B cell (primary cell): Measurements from ENCODE around the gene RGP1. TPM values are rescaled to one million over a fixed set of nuclear protein-coding genes. Genes with fewer than 3 reads are reported as not detected.

Experiments
- ATAC-seq: fragments of 200-7000 bp; cut with Tn5 transposase; one replicate; pipeline ENCODE4 v1.10.0; 2021; ENCODE audit warnings: low read depth, mild to moderate bottlenecking, moderate number of reproducible peaks, moderate library complexity
- CTCF ChIA-PET: fragments of 350-600 bp; sonication (Branson Sonifier 250); formaldehyde crosslinking; loops from one replicate; lab custom pipeline; 2021; ENCODE audit warnings: antibody characterized with exemption, inconsistent platforms; lab: Charles Lee
- POLR2A ChIA-PET: fragments of 350-600 bp; sonication (Branson Sonifier 250); formaldehyde crosslinking; loops from one replicate; lab custom pipeline; 2021; ENCODE audit warnings: antibody characterized with exemption; lab: Charles Lee
- DNase-seq: peaks from one replicate; pipeline ENCODE4 v3.0.0; 2013
- H2AFZ ChIP-seq: 2 replicates; pipeline ENCODE4 v1.6.1; 2012; ENCODE audit warnings: mild to moderate bottlenecking, low read depth, low read length; ENCODE audit not compliant: insufficient read depth, poor library complexity, severe bottlenecking
- H3K27ac ChIP-seq, 2 donors: 1 replicate in 1 of 2; 2 replicates in 1 of 2; pipeline ENCODE4 v1.5.1; 2012 to 2013; ENCODE audit warnings: low read length in 2 of 2, mild to moderate bottlenecking in 2 of 2, moderate library complexity in 1 of 2
- H3K27me3 ChIP-seq, 4 experiments: fragments of 200-600 bp in 1 of 4; sonication (generic) in 1 of 4; replicated peaks in 1 of 4; 1 replicate in 2 of 4; 2 replicates in 2 of 4; pipeline versions ENCODE4 v1.6.1 to v1.7.0; 2013 to 2016; ENCODE audit warnings: low read length in 3 of 4, mild to moderate bottlenecking in 2 of 4, mixed read lengths in 1 of 4, moderate library complexity in 1 of 4; ENCODE audit not compliant: insufficient read depth in 4 of 4, control insufficient read depth in 3 of 4; ENCODE audit errors: control extremely low read depth in 1 of 4
- H3K36me3 ChIP-seq, 2 experiments: replicated peaks in 1 of 2; 1 replicate in 1 of 2; 2 replicates in 1 of 2; pipeline versions ENCODE4 v1.6.1 to v1.7.1; 2013; ENCODE audit warnings: low read length in 1 of 2; ENCODE audit not compliant: insufficient read depth in 2 of 2, control insufficient read depth in 1 of 2; ENCODE audit errors: control extremely low read depth in 1 of 2, extremely low read depth in 1 of 2
- H3K4me1 ChIP-seq, 2 donors: fragments of 200-600 bp in 1 of 2; sonication (generic) in 1 of 2; 1 replicate in 1 of 2; 2 replicates in 1 of 2; pipeline versions ENCODE4 v1.5.1 to v1.6.1; 2013 to 2017; ENCODE audit warnings: low read length in 2 of 2; ENCODE audit not compliant: control insufficient read depth in 2 of 2, insufficient read depth in 2 of 2
- H3K4me2 ChIP-seq: replicated peaks from 2 replicates; pipeline ENCODE3; 2012; ENCODE audit warnings: mild to moderate bottlenecking, low read depth, low read length; ENCODE audit not compliant: poor library complexity, severe bottlenecking
- H3K4me3 ChIP-seq, 5 experiments: fragments of 200-600 bp in 1 of 5; sonication (generic) in 1 of 5; 1 replicate in 3 of 5; 2 replicates in 2 of 5; pipeline versions ENCODE4 v1.5.1 to v1.7.0; 2011 to 2016; ENCODE audit warnings: low read length in 4 of 5, mild to moderate bottlenecking in 4 of 5, low read depth in 2 of 5, control low read depth in 1 of 5, moderate library complexity in 1 of 5; ENCODE audit not compliant: insufficient read depth in 1 of 5; ENCODE audit errors: control extremely low read depth in 1 of 5, extremely low read depth in 1 of 5
- H3K79me2 ChIP-seq: fragments of 200-600 bp; sonication (generic); one replicate; pipeline ENCODE4 v1.6.0; 2016; ENCODE audit warnings: low read length; ENCODE audit not compliant: control insufficient read depth, insufficient read depth
- H3K9ac ChIP-seq: fragments of 200-600 bp; sonication (generic); 2 replicates; pipeline ENCODE4 v1.6.1; 2017; ENCODE audit warnings: mild to moderate bottlenecking, low read length, moderate library complexity
- H3K9me3 ChIP-seq, 3 donors: one replicate each; pipeline versions ENCODE4 v1.6.1 to v1.7.1; 2013; ENCODE audit warnings: low read length in 2 of 3; ENCODE audit not compliant: control insufficient read depth in 2 of 3, insufficient read depth in 1 of 3; ENCODE audit errors: control extremely low read depth in 1 of 3
- H4K20me1 ChIP-seq: 2 replicates; pipeline ENCODE4 v1.6.0; 2012; ENCODE audit warnings: mild to moderate bottlenecking, low read length; ENCODE audit not compliant: insufficient read depth, control insufficient read depth, poor library complexity, severe bottlenecking
- H3K27ac Mint-ChIP-seq: one replicate; pipeline ENCODE4 v1.8.0; 2021; ENCODE audit warnings: mixed read lengths
- H3K27me3 Mint-ChIP-seq: one replicate; pipeline ENCODE4 v1.8.0; 2021; ENCODE audit warnings: mixed read lengths
- H3K4me1 Mint-ChIP-seq: one replicate; pipeline ENCODE4 v1.8.0; 2021; ENCODE audit warnings: mixed read lengths
- H3K4me3 Mint-ChIP-seq: one replicate; pipeline ENCODE4 v1.8.0; 2021; ENCODE audit warnings: mixed read lengths
- H3K9me3 Mint-ChIP-seq: one replicate; pipeline ENCODE4 v1.8.0; 2022; ENCODE audit warnings: mixed read lengths; ENCODE audit not compliant: insufficient read depth
- CTCF ChIP-seq: fragments of 200-600 bp; IDR thresholded peaks from one replicate; pipeline ENCODE4 v1.8.0; 2022; ENCODE audit warnings: antibody characterized with exemption, mild to moderate bottlenecking
- EZH2 ChIP-seq: IDR thresholded peaks from 2 replicates; pipeline ENCODE4 v1.6.1; 2012; ENCODE audit warnings: borderline replicate concordance, low read depth, mild to moderate bottlenecking, moderate library complexity, low read length; ENCODE audit not compliant: insufficient read depth, poor library complexity, severe bottlenecking
- WGBS: methylation state at CpG from one replicate; pipeline ENCODE4 v1.1.5; 2013; ENCODE audit warnings: missing lambda C conversion rate; ENCODE audit not compliant: insufficient coverage; 5-methylcytosine and 5-hydroxymethylcytosine counted together
- intact Hi-C: fragments of 100-400 bp; cut with micrococcal nuclease; formaldehyde crosslinking; loops from one replicate; pipeline ENCODE4 v1.10.0; 2022
- polyA plus RNA-seq: library from polyadenylated mRNA; depleted of rRNA; stranded (reverse); fragments of >200 nt; gene quantifications from 2 replicates; pipeline ENCODE4 v1.2.3, GENCODE V29; 2012
- total RNA-seq, 2 donors: library from RNA; stranded (reverse); fragments of 120-200 nt in 1 of 2; gene quantifications; 1 replicate in 1 of 2; 2 replicates in 1 of 2; pipeline versions ENCODE4 v1.2.3 to v1.2.4, GENCODE V29; 2013 to 2022

RGP1 gene
- total and polyA plus RNA-seq, 2 donors (not counting 1 experiment from before 2014, with no cell fraction given): 17.6 to 42.3 TPM

- no peak overlapping the region for H3K27ac ChIP-seq
- TF ChIP-seq EZH2 (no peak), CTCF (no peak)
- no peaks in the 10 kb centered on the region for H3K27me3 Mint-ChIP-seq
- no peak for DNase-seq
- H3K79me2 ChIP-seq: peaks cover 39% of the 10 kb centered on the region
- H3K4me1 Mint-ChIP-seq: peaks cover 1% of the 10 kb centered on the region
- H3K4me3 Mint-ChIP-seq: no peak overlapping the region
- 97% methylated on average over 13 of the region's 21 CpGs for WGBS
- H3K9ac ChIP-seq: no peak overlapping the region
- H3K9me3 ChIP-seq: no peaks in the 10 kb centered on the region
- peaks cover 8 to 91% of the 10 kb centered on the region in 2 experiments for H3K36me3 ChIP-seq
- peaks cover 17% of the 10 kb centered on the region for H4K20me1 ChIP-seq
- POLR2A ChIA-PET: no interaction called here
- H3K4me2 ChIP-seq: no peak overlapping the region
- no peaks in the 10 kb centered on the region for H3K4me1 ChIP-seq
- no peaks in the 10 kb centered on the region for H3K27me3 ChIP-seq
- H3K4me3 ChIP-seq: no peak overlapping the region
- intact Hi-C loops: no loop called here
- CTCF ChIA-PET: interaction anchor here (1.2 to 20.4 kb wide), 5 partner anchors 15 to 112 kb away, joined by 3 to 195 read pairs (median 3); partner anchors contain the start of genes TLN1 and TPM2
- H2AFZ ChIP-seq: no peak overlapping the region
- ATAC-seq: no peak
- H3K27ac Mint-ChIP-seq: no peak overlapping the region
- H3K9me3 Mint-ChIP-seq: no peaks in the 10 kb centered on the region
These were observed 37.3 kb upstream of the RGP1 start for GRCh38 chr9:35711501-35712428.
